ENCODE data around the gene CCDC13. TPM values are rescaled to one million over a fixed set of nuclear protein-coding genes. Genes with fewer than 3 reads are reported as not detected.

The CCDC13 gene
- polyA plus RNA-seq, 1 donor from 2014 or later, result 6.5 TPM

GRCh38 chr3:42735019-42735418, 38.0 kb downstream of the CCDC13 start:
- H3K9ac ChIP-seq (ENCODE audit: low read length), result no peak overlapping the region
- TF ChIP-seq EZH2 (IDR thresholded peaks at IDR 0.05; ENCODE audit: borderline replicate concordance, insufficient read depth, low read length, poor library complexity, severe bottlenecking), result no peak
- TF ChIP-seq MXI1 (conservative IDR thresholded peaks at IDR 0.05; ENCODE audit: poor library complexity, severe bottlenecking), result no peak
- no peak for TF ChIP-seq SMC3 (conservative IDR thresholded peaks at IDR 0.05; ENCODE audit: poor library complexity)
- TF ChIP-seq POLR2AphosphoS5 (IDR thresholded peaks at IDR 0.05), result no peak
- TF ChIP-seq REST (IDR thresholded peaks at IDR 0.05; ENCODE audit: borderline replicate concordance), result no peak
- TF ChIP-seq RAD21 (conservative IDR thresholded peaks at IDR 0.05), result no peak
- H4K20me1 ChIP-seq (ENCODE audit: insufficient read depth), result no peaks in the 10 kb centered on the region
- H3F3A ChIP-seq (ENCODE audit: insufficient read depth, low read length, poor library complexity, severe bottlenecking), result no peaks in the 10 kb centered on the region
- H3K27me3 ChIP-seq (ENCODE audit: insufficient read depth, low read depth, low read length), result no peaks in the 10 kb centered on the region
- no peak overlapping the region for H3K4me3 ChIP-seq (ENCODE audit: low read length)
- H3K36me3 ChIP-seq (ENCODE audit: insufficient read depth, low read length), result no peaks in the 10 kb centered on the region
- H2AFZ ChIP-seq (ENCODE audit: low read depth, low read length), result no peak overlapping the region
- H3K4me2 ChIP-seq (ENCODE audit: low read length), result no peak overlapping the region
- H3K27ac ChIP-seq (ENCODE audit: low read length), result no peak overlapping the region
- no peaks in the 10 kb centered on the region for H3K79me2 ChIP-seq (replicated peaks; ENCODE audit: insufficient read depth, low read length)
- no peaks in the 10 kb centered on the region for H3K9me3 ChIP-seq (ENCODE audit: low read length)
- H3K9me2 ChIP-seq (ENCODE audit: insufficient read depth, low read length), result no peaks in the 10 kb centered on the region

GRCh38 chr3:42734263-42734860, 38.7 kb downstream of the CCDC13 start:
- Histone ChIP-seq H3K27me3 (ENCODE audit: insufficient read depth, low read depth, low read length) (no peaks in the 10 kb centered on the region), H3K4me3 (ENCODE audit: low read length) (no peak overlapping the region), H3K4me2 (ENCODE audit: low read length) (no peak overlapping the region), H3K9me2 (ENCODE audit: insufficient read depth, low read length) (no peaks in the 10 kb centered on the region), H3K27ac (ENCODE audit: low read length) (no peak overlapping the region), H3K9me3 (ENCODE audit: low read length) (no peaks in the 10 kb centered on the region), H2AFZ (ENCODE audit: low read depth, low read length) (no peak overlapping the region), H3K79me2 (replicated peaks; ENCODE audit: insufficient read depth, low read length) (no peaks in the 10 kb centered on the region), H3K36me3 (ENCODE audit: insufficient read depth, low read length) (no peaks in the 10 kb centered on the region), H4K20me1 (ENCODE audit: insufficient read depth) (no peaks in the 10 kb centered on the region), H3K9ac (ENCODE audit: low read length) (no peak overlapping the region), H3F3A (ENCODE audit: insufficient read depth, low read length, poor library complexity, severe bottlenecking) (no peaks in the 10 kb centered on the region)
- no peak for TF ChIP-seq POLR2AphosphoS5 (IDR thresholded peaks at IDR 0.05)
- no peak for TF ChIP-seq MXI1 (conservative IDR thresholded peaks at IDR 0.05; ENCODE audit: poor library complexity, severe bottlenecking)
- no peak for TF ChIP-seq RAD21 (conservative IDR thresholded peaks at IDR 0.05)
- no peak for TF ChIP-seq REST (IDR thresholded peaks at IDR 0.05; ENCODE audit: borderline replicate concordance)
- no peak for TF ChIP-seq EP300 (conservative IDR thresholded peaks at IDR 0.05; ENCODE audit: poor library complexity, severe bottlenecking)
- TF ChIP-seq EZH2 (IDR thresholded peaks at IDR 0.05; ENCODE audit: borderline replicate concordance, insufficient read depth, low read length, poor library complexity, severe bottlenecking), result no peak
- no peak for TF ChIP-seq TAF1 (IDR thresholded peaks at IDR 0.05; ENCODE audit: low read depth)
- TF ChIP-seq, protein P1, sequence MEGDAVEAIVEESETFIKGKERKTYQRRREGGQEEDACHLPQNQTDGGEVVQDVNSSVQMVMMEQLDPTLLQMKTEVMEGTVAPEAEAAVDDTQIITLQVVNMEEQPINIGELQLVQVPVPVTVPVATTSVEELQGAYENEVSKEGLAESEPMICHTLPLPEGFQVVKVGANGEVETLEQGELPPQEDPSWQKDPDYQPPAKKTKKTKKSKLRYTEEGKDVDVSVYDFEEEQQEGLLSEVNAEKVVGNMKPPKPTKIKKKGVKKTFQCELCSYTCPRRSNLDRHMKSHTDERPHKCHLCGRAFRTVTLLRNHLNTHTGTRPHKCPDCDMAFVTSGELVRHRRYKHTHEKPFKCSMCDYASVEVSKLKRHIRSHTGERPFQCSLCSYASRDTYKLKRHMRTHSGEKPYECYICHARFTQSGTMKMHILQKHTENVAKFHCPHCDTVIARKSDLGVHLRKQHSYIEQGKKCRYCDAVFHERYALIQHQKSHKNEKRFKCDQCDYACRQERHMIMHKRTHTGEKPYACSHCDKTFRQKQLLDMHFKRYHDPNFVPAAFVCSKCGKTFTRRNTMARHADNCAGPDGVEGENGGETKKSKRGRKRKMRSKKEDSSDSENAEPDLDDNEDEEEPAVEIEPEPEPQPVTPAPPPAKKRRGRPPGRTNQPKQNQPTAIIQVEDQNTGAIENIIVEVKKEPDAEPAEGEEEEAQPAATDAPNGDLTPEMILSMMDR (IDR thresholded peaks at IDR 0.05; ENCODE audit: poor library complexity, severe bottlenecking), result no peak
- TF ChIP-seq SMC3 (conservative IDR thresholded peaks at IDR 0.05; ENCODE audit: poor library complexity), result no peak

Data from neural cell (in vitro differentiated cells).